Liver (tissue), 9 donors: ENCODE results near the gene DMD. TPM values are rescaled to one million over a fixed set of nuclear protein-coding genes. Genes with fewer than 3 reads are reported as not detected.

Experiments
- DNase-seq: peaks from one replicate; pipeline ENCODE4 v3.0.0-alpha.2; 2017; ENCODE audit warnings: low spot score
- H3K27ac ChIP-seq, 2 donors: one replicate each; pipeline ENCODE4 v1.7.0; 2013; ENCODE audit warnings: inconsistent platforms in 2 of 2, low read length in 2 of 2, control low read depth in 1 of 2, low read depth in 1 of 2, mild to moderate bottlenecking in 1 of 2
- H3K27me3 ChIP-seq, 4 donors: one replicate each; pipeline versions ENCODE4 v1.6.1 to v1.7.0; 2013; ENCODE audit warnings: low read length in 3 of 4, inconsistent platforms in 1 of 4, mild to moderate bottlenecking in 1 of 4, moderate library complexity in 1 of 4; ENCODE audit not compliant: control insufficient read depth in 4 of 4, insufficient read depth in 4 of 4
- H3K36me3 ChIP-seq, 4 donors: one replicate each; pipeline versions ENCODE4 v1.6.1 to v1.7.0; 2013; ENCODE audit warnings: low read length in 3 of 4, mild to moderate bottlenecking in 3 of 4, low read depth in 1 of 4, moderate library complexity in 1 of 4; ENCODE audit not compliant: control insufficient read depth in 4 of 4, insufficient read depth in 3 of 4
- H3K4me1 ChIP-seq, 4 donors: one replicate each; pipeline versions ENCODE4 v1.6.1 to v1.7.0; 2013; ENCODE audit warnings: low read length in 3 of 4, mild to moderate bottlenecking in 3 of 4, moderate library complexity in 1 of 4; ENCODE audit not compliant: control insufficient read depth in 4 of 4, insufficient read depth in 4 of 4
- H3K4me3 ChIP-seq, 3 donors: one replicate each; pipeline versions ENCODE4 v1.6.1 to v1.7.0; 2013; ENCODE audit warnings: low read length in 3 of 3, control low read depth in 1 of 3, low read depth in 1 of 3, mild to moderate bottlenecking in 1 of 3
- H3K9ac ChIP-seq, 2 donors: one replicate each; pipeline ENCODE4 v1.7.0; 2013; ENCODE audit warnings: low read length in 2 of 2, mild to moderate bottlenecking in 2 of 2, moderate library complexity in 2 of 2, control low read depth in 1 of 2, low read depth in 1 of 2
- H3K9me3 ChIP-seq, 4 donors: one replicate each; pipeline versions ENCODE4 v1.6.1 to v1.7.0; 2013; ENCODE audit warnings: low read length in 3 of 4; ENCODE audit not compliant: control insufficient read depth in 4 of 4
- FOXA1 ChIP-seq: IDR thresholded peaks from 2 replicates; pipeline ENCODE4 v1.6.1; 2016; ENCODE audit warnings: antibody characterized with exemption
- FOXA2 ChIP-seq: IDR thresholded peaks from 2 replicates; pipeline ENCODE4 v1.6.1; 2016; ENCODE audit warnings: antibody characterized with exemption
- GABPA ChIP-seq, 2 donors: IDR thresholded peaks in 1 of 2; conservative IDR thresholded peaks in 1 of 2; 2 replicates each; pipeline ENCODE4 v1.6.1; 2016; ENCODE audit warnings: antibody characterized with exemption in 2 of 2, mild to moderate bottlenecking in 1 of 2, moderate library complexity in 1 of 2
- HNF4G ChIP-seq: IDR thresholded peaks from 2 replicates; pipeline ENCODE4 v1.6.1; 2016; ENCODE audit warnings: antibody characterized with exemption
- JUND ChIP-seq, 2 donors: IDR thresholded peaks; 2 replicates each; pipeline ENCODE4 v1.6.1; 2016; ENCODE audit warnings: antibody characterized with exemption in 2 of 2
- NR2F2 ChIP-seq: IDR thresholded peaks from 2 replicates; pipeline ENCODE4 v1.6.1; 2016; ENCODE audit warnings: antibody characterized with exemption
- RAD21 ChIP-seq, 2 donors: IDR thresholded peaks; 2 replicates each; pipeline ENCODE4 v1.6.1; 2016; ENCODE audit warnings: antibody characterized with exemption in 2 of 2, mild to moderate bottlenecking in 2 of 2
- RXRA ChIP-seq, 2 donors: IDR thresholded peaks; 2 replicates each; pipeline ENCODE4 v1.6.1; 2017 to 2018; ENCODE audit warnings: antibody characterized with exemption in 2 of 2, mild to moderate bottlenecking in 1 of 2
- SP1 ChIP-seq: IDR thresholded peaks from 2 replicates; pipeline ENCODE4 v1.6.1; 2018; ENCODE audit warnings: antibody characterized with exemption, mild to moderate bottlenecking
- TAF1 ChIP-seq: conservative IDR thresholded peaks from 2 replicates; pipeline ENCODE4 v1.6.1; 2016; ENCODE audit warnings: antibody characterized with exemption, mild to moderate bottlenecking
- YY1 ChIP-seq: IDR thresholded peaks from 2 replicates; pipeline ENCODE4 v1.6.1; 2016; ENCODE audit warnings: antibody characterized with exemption, mild to moderate bottlenecking
- WGBS: extraction: QIAGEN DNeasy Blood & Tissue Kit; methylation state at CpG from one replicate; pipeline ENCODE4 v1.1.7; 2013; 5-methylcytosine and 5-hydroxymethylcytosine counted together
- polyA plus RNA-seq, 2 donors: library from polyadenylated mRNA; stranded (reverse) in 1 of 2; unstranded in 1 of 2; fragments of 200-250 nt in 1 of 2; fragments of >200 nt in 1 of 2; fragmentation: Nextera tagmentation in 1 of 2; extraction: Ambion mirVana in 1 of 2; gene quantifications; one replicate each; pipeline versions ENCODE4 v1.2.1 to v1.2.3, GENCODE V29; 2013 to 2015
- total RNA-seq, 2 donors: library from RNA; depleted of rRNA; stranded (reverse); fragments of >200 nt; gene quantifications; one replicate each; pipeline ENCODE4 v1.2.3, GENCODE V29; 2014
- TF ChIP-seq, protein P1 (sequence below): IDR thresholded peaks from 2 replicates; pipeline ENCODE4 v1.6.1; 2016; ENCODE audit warnings: antibody characterized with exemption
- TF ChIP-seq, protein P2 (sequence below): fragments of 150-350 bp; IDR thresholded peaks from 2 replicates; pipeline ENCODE4 v1.5.1; 2017; ENCODE audit warnings: improper control_type of control experiment, low read depth, low read length; ENCODE audit not compliant: missing input control
- TF ChIP-seq, protein P3 (sequence below): IDR thresholded peaks from 2 replicates; pipeline ENCODE4 v1.6.1; 2016; ENCODE audit warnings: antibody characterized with exemption
- TF ChIP-seq, protein P4 (sequence below): IDR thresholded peaks from 2 replicates; pipeline ENCODE4 v1.6.1; 2016; ENCODE audit warnings: antibody characterized with exemption, mild to moderate bottlenecking
- TF ChIP-seq, protein P5 (sequence below): IDR thresholded peaks from 2 replicates; pipeline ENCODE4 v1.6.1; 2016; ENCODE audit warnings: antibody characterized with exemption
- donor health status: healthy.
- donor health status: healthy.
- donor health status: healthy.
- donor health status: healthy.
- donor health status: healthy.

The DMD gene
- total and polyA plus RNA-seq, 4 donors: 14.6 to 61.9 (median 23.9) TPM

DNA sequence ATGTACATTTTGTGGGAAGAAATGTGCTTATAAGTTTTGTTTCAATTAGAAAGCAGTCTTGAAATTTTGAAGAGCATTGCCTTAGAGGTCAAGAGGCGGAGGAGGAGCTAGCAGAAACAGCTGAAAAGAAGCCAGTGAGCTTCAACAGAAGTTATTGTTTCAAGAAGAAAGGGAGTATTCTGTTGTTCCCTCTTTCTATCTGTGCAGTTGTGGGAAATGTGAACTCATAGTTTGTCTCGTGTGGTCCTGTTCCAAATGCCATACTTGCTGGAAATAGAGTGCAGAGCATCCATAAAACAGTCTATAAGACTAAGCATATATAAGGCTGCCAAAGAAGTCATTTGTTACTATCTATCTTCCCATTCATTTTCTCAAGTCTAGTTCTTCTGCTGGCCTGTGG lies 1015.7 kb downstream of the DMD start:
- 61% methylated on average over 2 of the region's 2 CpGs for WGBS
- H3K36me3 ChIP-seq: no peaks in the 10 kb centered on the region

DNA sequence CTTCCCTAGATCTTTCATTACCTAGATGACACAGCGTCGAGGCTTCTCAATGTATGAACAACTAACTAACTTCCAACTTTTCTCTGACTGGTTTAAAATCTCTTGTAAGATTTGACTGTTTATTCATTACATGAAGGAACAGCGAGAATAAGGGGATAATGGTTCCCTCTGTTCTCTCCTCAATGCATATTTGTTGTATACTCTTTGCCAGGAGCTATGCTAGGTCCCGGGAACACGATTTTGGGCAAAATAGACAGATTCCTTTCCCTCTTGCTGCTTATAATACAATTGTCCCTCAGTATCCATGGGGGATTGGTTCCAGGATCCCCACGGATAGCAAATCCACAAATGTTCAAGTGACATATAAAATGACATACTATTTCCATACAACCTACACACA lies 1020.0 kb downstream of the DMD start:
- no peak overlapping the region for H3K9ac ChIP-seq
- no peaks in the 10 kb centered on the region for H3K36me3 ChIP-seq
- H3K4me3 ChIP-seq: no peak overlapping the region
- WGBS: 87% methylated on average over 6 of the region's 6 CpGs
- H3K27me3 ChIP-seq: peaks cover 0 to 2% (median 0%) of the 10 kb centered on the region in 4 donors
- DNase-seq: no peak
- no peak overlapping the region for H3K27ac ChIP-seq
- H3K4me1 ChIP-seq: no peaks in the 10 kb centered on the region
- H3K9me3 ChIP-seq: peaks cover 0 to 2% (median 0%) of the 10 kb centered on the region in 4 donors
- no peak for TF ChIP-seq GABPA (IDR thresholded peaks at IDR 0.05 in 1 of 2, conservative IDR thresholded peaks at IDR 0.05 in 1 of 2)
- TF ChIP-seq JUND (IDR thresholded peaks at IDR 0.05): no peak
- TF ChIP-seq, protein P1, sequence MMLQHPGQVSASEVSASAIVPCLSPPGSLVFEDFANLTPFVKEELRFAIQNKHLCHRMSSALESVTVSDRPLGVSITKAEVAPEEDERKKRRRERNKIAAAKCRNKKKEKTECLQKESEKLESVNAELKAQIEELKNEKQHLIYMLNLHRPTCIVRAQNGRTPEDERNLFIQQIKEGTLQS: no peak
- TF ChIP-seq, protein P2, sequence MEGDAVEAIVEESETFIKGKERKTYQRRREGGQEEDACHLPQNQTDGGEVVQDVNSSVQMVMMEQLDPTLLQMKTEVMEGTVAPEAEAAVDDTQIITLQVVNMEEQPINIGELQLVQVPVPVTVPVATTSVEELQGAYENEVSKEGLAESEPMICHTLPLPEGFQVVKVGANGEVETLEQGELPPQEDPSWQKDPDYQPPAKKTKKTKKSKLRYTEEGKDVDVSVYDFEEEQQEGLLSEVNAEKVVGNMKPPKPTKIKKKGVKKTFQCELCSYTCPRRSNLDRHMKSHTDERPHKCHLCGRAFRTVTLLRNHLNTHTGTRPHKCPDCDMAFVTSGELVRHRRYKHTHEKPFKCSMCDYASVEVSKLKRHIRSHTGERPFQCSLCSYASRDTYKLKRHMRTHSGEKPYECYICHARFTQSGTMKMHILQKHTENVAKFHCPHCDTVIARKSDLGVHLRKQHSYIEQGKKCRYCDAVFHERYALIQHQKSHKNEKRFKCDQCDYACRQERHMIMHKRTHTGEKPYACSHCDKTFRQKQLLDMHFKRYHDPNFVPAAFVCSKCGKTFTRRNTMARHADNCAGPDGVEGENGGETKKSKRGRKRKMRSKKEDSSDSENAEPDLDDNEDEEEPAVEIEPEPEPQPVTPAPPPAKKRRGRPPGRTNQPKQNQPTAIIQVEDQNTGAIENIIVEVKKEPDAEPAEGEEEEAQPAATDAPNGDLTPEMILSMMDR: no peak
- no peak for TF ChIP-seq YY1

More for the DNA sequence above, 1015.7 kb downstream of the DMD start:
- Histone ChIP-seq H3K27me3 (no peaks in the 10 kb centered on the region), H3K27ac (no peak overlapping the region), H3K4me1 (no peaks in the 10 kb centered on the region), H3K9me3 (peaks cover 0 to 2% (median 0%) of the 10 kb centered on the region in 4 donors), H3K9ac (no peak overlapping the region), H3K4me3 (no peak overlapping the region)
- no peak for DNase-seq
- no peak for TF ChIP-seq YY1
- TF ChIP-seq NR2F2: no peak
- no peak for TF ChIP-seq FOXA1
- TF ChIP-seq SP1: no peak
- TF ChIP-seq RAD21 (IDR thresholded peaks at IDR 0.05): no peak

DNA sequence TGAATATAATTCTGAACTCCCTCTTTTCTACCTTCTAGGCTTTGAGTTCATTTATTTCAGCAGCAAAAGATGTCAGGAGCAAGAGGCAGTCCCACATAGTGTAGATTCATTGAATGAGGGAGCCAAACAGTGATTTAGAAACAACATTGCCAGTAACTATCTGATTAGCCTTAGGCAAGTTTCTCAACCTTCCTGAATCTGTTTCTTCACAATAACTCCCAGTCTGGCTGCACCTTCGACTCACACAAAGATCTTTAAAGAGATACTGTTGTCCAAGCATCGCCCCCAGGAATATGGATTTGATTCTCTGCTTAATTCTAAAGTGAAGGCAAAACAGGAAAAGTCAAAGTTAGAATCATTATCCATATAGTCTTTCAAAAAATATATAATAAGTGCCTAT lies 1026.2 kb downstream of the DMD start:
- Histone ChIP-seq H3K27me3 (peaks cover 0 to 2% (median 0%) of the 10 kb centered on the region in 4 donors), H3K4me1 (no peaks in the 10 kb centered on the region), H3K36me3 (no peaks in the 10 kb centered on the region), H3K4me3 (no peak overlapping the region), H3K9me3 (no peaks in the 10 kb centered on the region), H3K27ac (no peak overlapping the region), H3K9ac (no peak overlapping the region)
- no peak for TF ChIP-seq GABPA (IDR thresholded peaks at IDR 0.05 in 1 of 2, conservative IDR thresholded peaks at IDR 0.05 in 1 of 2)
- TF ChIP-seq, protein P2: no peak
- TF ChIP-seq, protein P3, sequence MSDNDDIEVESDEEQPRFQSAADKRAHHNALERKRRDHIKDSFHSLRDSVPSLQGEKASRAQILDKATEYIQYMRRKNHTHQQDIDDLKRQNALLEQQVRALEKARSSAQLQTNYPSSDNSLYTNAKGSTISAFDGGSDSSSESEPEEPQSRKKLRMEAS: no peak
- TF ChIP-seq TAF1: no peak
- TF ChIP-seq, protein P4, sequence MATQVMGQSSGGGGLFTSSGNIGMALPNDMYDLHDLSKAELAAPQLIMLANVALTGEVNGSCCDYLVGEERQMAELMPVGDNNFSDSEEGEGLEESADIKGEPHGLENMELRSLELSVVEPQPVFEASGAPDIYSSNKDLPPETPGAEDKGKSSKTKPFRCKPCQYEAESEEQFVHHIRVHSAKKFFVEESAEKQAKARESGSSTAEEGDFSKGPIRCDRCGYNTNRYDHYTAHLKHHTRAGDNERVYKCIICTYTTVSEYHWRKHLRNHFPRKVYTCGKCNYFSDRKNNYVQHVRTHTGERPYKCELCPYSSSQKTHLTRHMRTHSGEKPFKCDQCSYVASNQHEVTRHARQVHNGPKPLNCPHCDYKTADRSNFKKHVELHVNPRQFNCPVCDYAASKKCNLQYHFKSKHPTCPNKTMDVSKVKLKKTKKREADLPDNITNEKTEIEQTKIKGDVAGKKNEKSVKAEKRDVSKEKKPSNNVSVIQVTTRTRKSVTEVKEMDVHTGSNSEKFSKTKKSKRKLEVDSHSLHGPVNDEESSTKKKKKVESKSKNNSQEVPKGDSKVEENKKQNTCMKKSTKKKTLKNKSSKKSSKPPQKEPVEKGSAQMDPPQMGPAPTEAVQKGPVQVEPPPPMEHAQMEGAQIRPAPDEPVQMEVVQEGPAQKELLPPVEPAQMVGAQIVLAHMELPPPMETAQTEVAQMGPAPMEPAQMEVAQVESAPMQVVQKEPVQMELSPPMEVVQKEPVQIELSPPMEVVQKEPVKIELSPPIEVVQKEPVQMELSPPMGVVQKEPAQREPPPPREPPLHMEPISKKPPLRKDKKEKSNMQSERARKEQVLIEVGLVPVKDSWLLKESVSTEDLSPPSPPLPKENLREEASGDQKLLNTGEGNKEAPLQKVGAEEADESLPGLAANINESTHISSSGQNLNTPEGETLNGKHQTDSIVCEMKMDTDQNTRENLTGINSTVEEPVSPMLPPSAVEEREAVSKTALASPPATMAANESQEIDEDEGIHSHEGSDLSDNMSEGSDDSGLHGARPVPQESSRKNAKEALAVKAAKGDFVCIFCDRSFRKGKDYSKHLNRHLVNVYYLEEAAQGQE: no peak
- no peak for TF ChIP-seq FOXA1
- TF ChIP-seq RXRA (IDR thresholded peaks at IDR 0.05): no peak
- TF ChIP-seq SP1: no peak
- no peak for TF ChIP-seq JUND (IDR thresholded peaks at IDR 0.05)
- no peak for TF ChIP-seq HNF4G
- TF ChIP-seq, protein P1: no peak
- no peak for TF ChIP-seq RAD21 (IDR thresholded peaks at IDR 0.05)
- TF ChIP-seq FOXA2: no peak
- TF ChIP-seq, protein P5, sequence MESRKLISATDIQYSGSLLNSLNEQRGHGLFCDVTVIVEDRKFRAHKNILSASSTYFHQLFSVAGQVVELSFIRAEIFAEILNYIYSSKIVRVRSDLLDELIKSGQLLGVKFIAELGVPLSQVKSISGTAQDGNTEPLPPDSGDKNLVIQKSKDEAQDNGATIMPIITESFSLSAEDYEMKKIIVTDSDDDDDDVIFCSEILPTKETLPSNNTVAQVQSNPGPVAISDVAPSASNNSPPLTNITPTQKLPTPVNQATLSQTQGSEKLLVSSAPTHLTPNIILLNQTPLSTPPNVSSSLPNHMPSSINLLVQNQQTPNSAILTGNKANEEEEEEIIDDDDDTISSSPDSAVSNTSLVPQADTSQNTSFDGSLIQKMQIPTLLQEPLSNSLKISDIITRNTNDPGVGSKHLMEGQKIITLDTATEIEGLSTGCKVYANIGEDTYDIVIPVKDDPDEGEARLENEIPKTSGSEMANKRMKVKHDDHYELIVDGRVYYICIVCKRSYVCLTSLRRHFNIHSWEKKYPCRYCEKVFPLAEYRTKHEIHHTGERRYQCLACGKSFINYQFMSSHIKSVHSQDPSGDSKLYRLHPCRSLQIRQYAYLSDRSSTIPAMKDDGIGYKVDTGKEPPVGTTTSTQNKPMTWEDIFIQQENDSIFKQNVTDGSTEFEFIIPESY: no peak
- TF ChIP-seq NR2F2: no peak
- no peak for DNase-seq
- WGBS: 62% methylated on average over 2 of the region's 2 CpGs
